ENCODE data around the gene JCAD. TPM values are rescaled to one million over a fixed set of nuclear protein-coding genes. Genes with fewer than 3 reads are reported as not detected.

Gene JCAD
- polyA plus RNA-seq, 1 donor, result 8.6 TPM

GRCh38 chr10:30037620-30038336, 21.6 kb downstream of the JCAD start:
- H3K4me3 ChIP-seq (ENCODE audit: low read length), result no peak overlapping the region
- H3K4me1 ChIP-seq (ENCODE audit: control insufficient read depth, insufficient read depth, low read length), result no peaks in the 10 kb centered on the region
- no CpG with 5 or more reads among the region's 10 CpGs for WGBS (ENCODE audit: insufficient coverage, low lambda C conversion rate)
- H3K9me3 ChIP-seq (ENCODE audit: control insufficient read depth, low read depth, low read length), result no peaks in the 10 kb centered on the region
- H3K27ac ChIP-seq (ENCODE audit: low read length), result no peak overlapping the region
- peaks cover 5% of the 10 kb centered on the region for H3K36me3 ChIP-seq (ENCODE audit: control insufficient read depth, insufficient read depth, low read length)
- H3K27me3 ChIP-seq (ENCODE audit: control insufficient read depth, insufficient read depth, low read length), result peaks cover 6% of the 10 kb centered on the region
- DNase-seq, result no peak

GRCh38 chr10:30036811-30037210, 22.6 kb downstream of the JCAD start:
- WGBS (ENCODE audit: insufficient coverage, low lambda C conversion rate), result no CpG with 5 or more reads among the region's 8 CpGs

GRCh38 chr10:30036341-30036740, 23.0 kb downstream of the JCAD start:
- H3K9me3 ChIP-seq (ENCODE audit: control insufficient read depth, low read depth, low read length), result no peaks in the 10 kb centered on the region
- DNase-seq, result no peak
- no peak overlapping the region for H3K4me3 ChIP-seq (ENCODE audit: low read length)
- H3K4me1 ChIP-seq (ENCODE audit: control insufficient read depth, insufficient read depth, low read length), result no peaks in the 10 kb centered on the region
- peaks cover 6% of the 10 kb centered on the region for H3K27me3 ChIP-seq (ENCODE audit: control insufficient read depth, insufficient read depth, low read length)
- no peak overlapping the region for H3K27ac ChIP-seq (ENCODE audit: low read length)
- peaks cover 5% of the 10 kb centered on the region for H3K36me3 ChIP-seq (ENCODE audit: control insufficient read depth, insufficient read depth, low read length)
- WGBS (ENCODE audit: insufficient coverage, low lambda C conversion rate), result no CpG with 5 or more reads among the region's 3 CpGs

More at GRCh38 chr10:30036811-30037210, 22.6 kb downstream of the JCAD start:
- DNase-seq, result no peak
- Histone ChIP-seq H3K27me3 (ENCODE audit: control insufficient read depth, insufficient read depth, low read length) (peaks cover 6% of the 10 kb centered on the region), H3K36me3 (ENCODE audit: control insufficient read depth, insufficient read depth, low read length) (peaks cover 5% of the 10 kb centered on the region), H3K4me1 (ENCODE audit: control insufficient read depth, insufficient read depth, low read length) (no peaks in the 10 kb centered on the region), H3K4me3 (ENCODE audit: low read length) (no peak overlapping the region), H3K27ac (ENCODE audit: low read length) (no peak overlapping the region), H3K9me3 (ENCODE audit: control insufficient read depth, low read depth, low read length) (no peaks in the 10 kb centered on the region)

GRCh38 chr10:30034433-30035137, 24.8 kb downstream of the JCAD start:
- no peaks in the 10 kb centered on the region for H3K9me3 ChIP-seq (ENCODE audit: control insufficient read depth, low read depth, low read length)
- H3K4me1 ChIP-seq (ENCODE audit: control insufficient read depth, insufficient read depth, low read length), result no peaks in the 10 kb centered on the region
- H3K4me3 ChIP-seq (ENCODE audit: low read length), result no peak overlapping the region
- 80% methylated on average over 1 of the region's 15 CpGs for WGBS (ENCODE audit: insufficient coverage, low lambda C conversion rate)
- no peaks in the 10 kb centered on the region for H3K36me3 ChIP-seq (ENCODE audit: control insufficient read depth, insufficient read depth, low read length)
- no peak for DNase-seq
- no peak overlapping the region for H3K27ac ChIP-seq (ENCODE audit: low read length)
- peaks cover 6% of the 10 kb centered on the region for H3K27me3 ChIP-seq (ENCODE audit: control insufficient read depth, insufficient read depth, low read length)

- WGBS (ENCODE audit: insufficient coverage, low lambda C conversion rate), result no CpG with 5 or more reads among the region's 1 CpG
- Histone ChIP-seq H3K4me3 (ENCODE audit: low read length) (no peak overlapping the region), H3K36me3 (ENCODE audit: control insufficient read depth, insufficient read depth, low read length) (no peaks in the 10 kb centered on the region), H3K27me3 (ENCODE audit: control insufficient read depth, insufficient read depth, low read length) (peaks cover 3% of the 10 kb centered on the region), H3K9me3 (ENCODE audit: control insufficient read depth, low read depth, low read length) (no peaks in the 10 kb centered on the region), H3K27ac (ENCODE audit: low read length) (no peak overlapping the region), H3K4me1 (ENCODE audit: control insufficient read depth, insufficient read depth, low read length) (no peaks in the 10 kb centered on the region)
- no peak for DNase-seq
These were observed 27.3 kb downstream of the JCAD start for GRCh38 chr10:30032125-30032524.

GRCh38 chr10:30029872-30030256, 29.5 kb downstream of the JCAD start:
- no peak for DNase-seq
- Histone ChIP-seq H3K27me3 (ENCODE audit: control insufficient read depth, insufficient read depth, low read length) (peaks cover 2% of the 10 kb centered on the region), H3K36me3 (ENCODE audit: control insufficient read depth, insufficient read depth, low read length) (peaks cover 2% of the 10 kb centered on the region), H3K4me3 (ENCODE audit: low read length) (no peak overlapping the region), H3K9me3 (ENCODE audit: control insufficient read depth, low read depth, low read length) (no peaks in the 10 kb centered on the region), H3K4me1 (ENCODE audit: control insufficient read depth, insufficient read depth, low read length) (no peaks in the 10 kb centered on the region), H3K27ac (ENCODE audit: low read length) (no peak overlapping the region)
- no CpG with 5 or more reads among the region's 7 CpGs for WGBS (ENCODE audit: insufficient coverage, low lambda C conversion rate)

GRCh38 chr10:30029164-30029871, 30.1 kb downstream of the JCAD start:
- H3K4me3 ChIP-seq (ENCODE audit: low read length), result no peak overlapping the region
- H3K4me1 ChIP-seq (ENCODE audit: control insufficient read depth, insufficient read depth, low read length), result no peaks in the 10 kb centered on the region
- peaks cover 2% of the 10 kb centered on the region for H3K36me3 ChIP-seq (ENCODE audit: control insufficient read depth, insufficient read depth, low read length)
- DNase-seq, result no peak
- H3K27me3 ChIP-seq (ENCODE audit: control insufficient read depth, insufficient read depth, low read length), result no peaks in the 10 kb centered on the region
- no peak overlapping the region for H3K27ac ChIP-seq (ENCODE audit: low read length)
- 100% methylated on average over 2 of the region's 19 CpGs for WGBS (ENCODE audit: insufficient coverage, low lambda C conversion rate)
- H3K9me3 ChIP-seq (ENCODE audit: control insufficient read depth, low read depth, low read length), result no peaks in the 10 kb centered on the region

- H3K27me3 ChIP-seq (ENCODE audit: control insufficient read depth, insufficient read depth, low read length), result no peaks in the 10 kb centered on the region
- H3K9me3 ChIP-seq (ENCODE audit: control insufficient read depth, low read depth, low read length), result no peaks in the 10 kb centered on the region
- H3K4me3 ChIP-seq (ENCODE audit: low read length), result no peak overlapping the region
- H3K27ac ChIP-seq (ENCODE audit: low read length), result no peak overlapping the region
- no peaks in the 10 kb centered on the region for H3K4me1 ChIP-seq (ENCODE audit: control insufficient read depth, insufficient read depth, low read length)
- no peak for DNase-seq
- WGBS (ENCODE audit: insufficient coverage, low lambda C conversion rate), result no CpG with 5 or more reads among the region's 12 CpGs
- peaks cover 2% of the 10 kb centered on the region for H3K36me3 ChIP-seq (ENCODE audit: control insufficient read depth, insufficient read depth, low read length)
These were observed 30.7 kb downstream of the JCAD start for GRCh38 chr10:30028738-30029030.

GRCh38 chr10:30028006-30028737, 31.2 kb downstream of the JCAD start:
- peak in 1 of 2 donors; percentile 21 for DNase-seq
- Histone ChIP-seq H3K27me3 (ENCODE audit: control insufficient read depth, insufficient read depth, low read length) (no peaks in the 10 kb centered on the region), H3K9me3 (ENCODE audit: control insufficient read depth, low read depth, low read length) (no peaks in the 10 kb centered on the region), H3K27ac (ENCODE audit: low read length) (no peak overlapping the region), H3K4me3 (ENCODE audit: low read length) (no peak overlapping the region), H3K36me3 (ENCODE audit: control insufficient read depth, insufficient read depth, low read length) (peaks cover 2% of the 10 kb centered on the region), H3K4me1 (ENCODE audit: control insufficient read depth, insufficient read depth, low read length) (no peaks in the 10 kb centered on the region)
- WGBS (ENCODE audit: insufficient coverage, low lambda C conversion rate), result no CpG with 5 or more reads among the region's 18 CpGs
